ENCODE data around the gene PHKA2.
"Not testable (repeated sequence)": the region's sequence is repeated elsewhere in the genome, so short reads cannot be mapped to it uniquely, and the experiment has no call there.

Gene PHKA2

GRCh38 chrX:18997916-18998315 is 14.0 kb upstream of the PHKA2 start:
- Histone ChIP-seq H3K27me3 (ENCODE audit: low read depth, low read length) (no peaks in the 10 kb centered on the region), H3K4me3 (ENCODE audit: low read depth in 1 of 2, low read length in 2 of 2) (no peak overlapping the region), H3K36me3 (ENCODE audit: control insufficient read depth in 1 of 2, insufficient read depth in 2 of 2, low read length in 2 of 2) (no peaks in the 10 kb centered on the region), H3K9me3 (ENCODE audit: control insufficient read depth in 1 of 2, low read length in 2 of 2) (no peaks in the 10 kb centered on the region), H3K27ac (ENCODE audit: low read length) (no peak overlapping the region), H3K4me1 (ENCODE audit: control insufficient read depth in 1 of 2, insufficient read depth in 2 of 2, low read length in 2 of 2) (no peaks in the 10 kb centered on the region)

- Histone ChIP-seq H3K27ac (ENCODE audit: low read length) (no peak overlapping the region), H3K4me1 (ENCODE audit: control insufficient read depth in 1 of 2, insufficient read depth in 2 of 2, low read length in 2 of 2) (no peaks in the 10 kb centered on the region), H3K36me3 (ENCODE audit: control insufficient read depth in 1 of 2, insufficient read depth in 2 of 2, low read length in 2 of 2) (no peaks in the 10 kb centered on the region), H3K9me3 (ENCODE audit: control insufficient read depth in 1 of 2, low read length in 2 of 2) (no peaks in the 10 kb centered on the region), H3K4me3 (ENCODE audit: low read depth in 1 of 2, low read length in 2 of 2) (no peak overlapping the region), H3K27me3 (ENCODE audit: low read depth, low read length) (no peaks in the 10 kb centered on the region)
Observed at GRCh38 chrX:18996536-18996935, 12.6 kb upstream of the PHKA2 start.

DNA sequence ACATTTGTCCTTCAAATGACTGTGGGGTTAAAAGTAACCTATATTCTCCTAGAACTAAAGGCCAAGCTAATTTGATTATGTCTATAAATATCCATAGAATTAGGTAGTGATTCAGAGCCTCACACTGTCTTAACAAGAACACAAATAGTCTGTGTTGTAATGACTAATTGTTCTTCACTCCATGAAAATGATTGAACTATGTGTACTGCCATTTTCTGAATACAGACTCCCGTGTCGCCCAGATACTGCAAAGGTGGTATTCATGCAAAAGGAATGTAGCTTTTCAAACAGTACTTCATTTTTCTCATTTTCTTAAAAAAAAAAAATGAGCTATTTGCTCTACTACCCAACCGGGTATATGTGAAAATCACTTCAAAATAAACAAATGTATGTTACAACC is 11.3 kb upstream of the PHKA2 start:
- Histone ChIP-seq H3K4me1 (ENCODE audit: control insufficient read depth in 1 of 2, insufficient read depth in 2 of 2, low read length in 2 of 2) (no peaks in the 10 kb centered on the region), H3K27me3 (ENCODE audit: low read depth, low read length) (no peaks in the 10 kb centered on the region), H3K27ac (ENCODE audit: low read length) (no peak overlapping the region), H3K9me3 (ENCODE audit: control insufficient read depth in 1 of 2, low read length in 2 of 2) (no peaks in the 10 kb centered on the region), H3K4me3 (ENCODE audit: low read depth in 1 of 2, low read length in 2 of 2) (no peak overlapping the region), H3K36me3 (ENCODE audit: control insufficient read depth in 1 of 2, insufficient read depth in 2 of 2, low read length in 2 of 2) (no peaks in the 10 kb centered on the region)

DNA sequence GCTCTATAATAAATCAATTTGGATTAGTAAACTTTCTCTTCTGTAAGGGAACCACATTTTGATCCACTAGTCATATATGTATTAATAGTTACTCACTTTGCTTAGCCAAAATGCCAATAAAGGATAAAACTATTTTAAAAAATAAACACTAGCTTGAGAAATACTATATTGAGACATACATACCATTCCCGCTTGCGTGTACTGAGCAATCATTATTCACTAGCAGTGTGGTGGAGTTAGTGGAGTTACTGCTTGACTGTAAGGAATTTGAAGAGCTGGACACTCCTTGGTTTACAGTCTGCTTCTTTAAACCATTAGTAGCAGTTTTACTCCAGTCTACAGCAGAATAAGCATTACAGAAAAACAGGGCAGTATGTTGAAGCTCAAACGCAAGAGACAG is 10.8 kb upstream of the PHKA2 start:
- H3K4me3 ChIP-seq (ENCODE audit: low read depth in 1 of 2, low read length in 2 of 2): no peak overlapping the region
- no peak overlapping the region for H3K27ac ChIP-seq (ENCODE audit: low read length)
- H3K9me3 ChIP-seq (ENCODE audit: control insufficient read depth in 1 of 2, low read length in 2 of 2): no peaks in the 10 kb centered on the region
- no peaks in the 10 kb centered on the region for H3K4me1 ChIP-seq (ENCODE audit: control insufficient read depth in 1 of 2, insufficient read depth in 2 of 2, low read length in 2 of 2)
- H3K36me3 ChIP-seq (ENCODE audit: control insufficient read depth in 1 of 2, insufficient read depth in 2 of 2, low read length in 2 of 2): no peaks in the 10 kb centered on the region
- no peaks in the 10 kb centered on the region for H3K27me3 ChIP-seq (ENCODE audit: low read depth, low read length)

- H3K36me3 ChIP-seq (ENCODE audit: control insufficient read depth in 1 of 2, insufficient read depth in 2 of 2, low read length in 2 of 2): no peaks in the 10 kb centered on the region
- no peaks in the 10 kb centered on the region for H3K9me3 ChIP-seq (ENCODE audit: control insufficient read depth in 1 of 2, low read length in 2 of 2)
- H3K27ac ChIP-seq (ENCODE audit: low read length): no peak overlapping the region
- no peak overlapping the region for H3K4me3 ChIP-seq (ENCODE audit: low read depth in 1 of 2, low read length in 2 of 2)
- no peaks in the 10 kb centered on the region for H3K4me1 ChIP-seq (ENCODE audit: control insufficient read depth in 1 of 2, insufficient read depth in 2 of 2, low read length in 2 of 2)
- no peaks in the 10 kb centered on the region for H3K27me3 ChIP-seq (ENCODE audit: low read depth, low read length)
Observed at GRCh38 chrX:18992829-18993228, 8.9 kb upstream of the PHKA2 start.

GRCh38 chrX:18985186-18985435 is 1.2 kb upstream of the PHKA2 start:
- Histone ChIP-seq H3K4me3 (ENCODE audit: low read depth in 1 of 2, low read length in 2 of 2) (peak overlapping the region; percentile 72 to 74), H3K27ac (ENCODE audit: low read length) (peak overlapping the region; percentile 69), H3K4me1 (ENCODE audit: control insufficient read depth in 1 of 2, insufficient read depth in 2 of 2, low read length in 2 of 2) (peaks cover 0 to 12% of the 10 kb centered on the region in 2 donors), H3K36me3 (ENCODE audit: control insufficient read depth in 1 of 2, insufficient read depth in 2 of 2, low read length in 2 of 2) (no peaks in the 10 kb centered on the region), H3K9me3 (ENCODE audit: control insufficient read depth in 1 of 2, low read length in 2 of 2) (no peaks in the 10 kb centered on the region), H3K27me3 (ENCODE audit: low read depth, low read length) (no peaks in the 10 kb centered on the region)

GRCh38 chrX:18984381-18985185 is 669 bp upstream of the PHKA2 start:
- Histone ChIP-seq H3K27me3 (ENCODE audit: low read depth, low read length) (no peaks in the 10 kb centered on the region), H3K27ac (ENCODE audit: low read length) (peak overlapping the region; percentile 69)

DNA sequence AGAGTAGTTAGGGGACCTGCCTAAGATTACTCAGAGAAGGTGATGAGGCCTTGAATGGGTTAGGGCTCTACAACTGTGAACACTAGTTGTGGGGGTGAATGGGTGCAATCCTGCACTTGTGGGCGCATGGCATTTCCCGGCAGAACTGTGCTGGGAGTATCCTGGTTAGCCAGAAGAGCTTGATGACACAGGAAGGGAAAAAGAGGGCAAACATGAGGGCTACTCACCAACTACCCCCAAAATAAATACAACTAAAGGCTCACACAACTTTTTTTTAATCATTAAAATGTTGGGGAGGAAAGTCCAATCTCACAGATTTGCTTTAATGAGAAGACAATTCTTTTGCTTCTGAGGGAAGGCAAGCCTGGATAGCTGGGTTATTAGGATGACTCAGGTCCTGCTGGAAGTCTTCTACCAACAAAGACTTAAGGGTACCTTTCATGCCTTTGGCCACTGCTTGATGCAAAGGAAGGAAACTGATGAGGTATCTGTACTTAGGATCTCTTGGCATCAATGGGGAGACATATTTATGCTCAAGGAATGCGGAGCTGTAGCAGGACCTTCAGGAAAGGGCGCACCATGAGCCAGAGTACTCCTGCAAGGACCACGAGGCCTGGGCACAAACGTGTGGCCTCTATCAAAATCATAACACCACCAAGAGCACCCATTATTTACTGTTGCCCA is 2.6 kb downstream of the PHKA2 start:
- Histone ChIP-seq H3K4me1 (ENCODE audit: control insufficient read depth in 1 of 2, insufficient read depth in 2 of 2, low read length in 2 of 2) (peaks cover 0 to 12% of the 10 kb centered on the region in 2 donors), H3K9me3 (ENCODE audit: control insufficient read depth in 1 of 2, low read length in 2 of 2) (no peaks in the 10 kb centered on the region), H3K36me3 (ENCODE audit: control insufficient read depth in 1 of 2, insufficient read depth in 2 of 2, low read length in 2 of 2) (no peaks in the 10 kb centered on the region), H3K27me3 (ENCODE audit: low read depth, low read length) (no peaks in the 10 kb centered on the region), H3K27ac (ENCODE audit: low read length) (no peak overlapping the region), H3K4me3 (ENCODE audit: low read depth in 1 of 2, low read length in 2 of 2) (no peak overlapping the region)

More at GRCh38 chrX:18984381-18985185, 669 bp upstream of the PHKA2 start:
- Histone ChIP-seq H3K36me3 (ENCODE audit: control insufficient read depth in 1 of 2, insufficient read depth in 2 of 2, low read length in 2 of 2) (no peaks in the 10 kb centered on the region), H3K9me3 (ENCODE audit: control insufficient read depth in 1 of 2, low read length in 2 of 2) (no peaks in the 10 kb centered on the region), H3K4me1 (ENCODE audit: control insufficient read depth in 1 of 2, insufficient read depth in 2 of 2, low read length in 2 of 2) (peaks cover 0 to 12% of the 10 kb centered on the region in 2 donors), H3K4me3 (ENCODE audit: low read depth in 1 of 2, low read length in 2 of 2) (peak overlapping the region; percentile 72 to 74)

GRCh38 chrX:18980262-18980661 is 3.7 kb downstream of the PHKA2 start:
- not testable (repeated sequence) for H3K27ac ChIP-seq (ENCODE audit: low read length); H3K4me3 ChIP-seq (ENCODE audit: low read depth in 1 of 2, low read length in 2 of 2)

DNA sequence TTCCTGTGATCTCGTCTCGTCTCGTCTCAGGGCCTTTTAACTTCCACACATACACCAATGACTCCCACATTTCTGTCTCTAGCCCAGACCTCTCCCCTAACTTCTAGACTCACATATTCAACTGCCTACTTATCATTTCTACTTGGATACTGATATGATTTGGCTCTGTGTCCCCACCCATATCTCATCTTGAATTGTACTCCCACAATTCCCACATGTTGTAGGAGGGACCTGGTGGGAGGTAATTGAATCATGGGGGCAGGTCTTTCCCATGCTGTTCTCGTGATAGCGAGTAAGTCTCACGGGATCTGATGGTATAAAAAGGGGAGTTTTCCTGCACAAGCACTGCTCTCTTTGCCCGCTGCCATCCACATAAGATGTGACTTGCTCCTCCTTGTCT is 8.9 kb downstream of the PHKA2 start:
- no peaks in the 10 kb centered on the region for H3K36me3 ChIP-seq (ENCODE audit: control insufficient read depth in 1 of 2, insufficient read depth in 2 of 2, low read length in 2 of 2)

More at GRCh38 chrX:18980262-18980661, 3.7 kb downstream of the PHKA2 start:
- H3K9me3 ChIP-seq (ENCODE audit: control insufficient read depth in 1 of 2, low read length in 2 of 2); H3K27me3 ChIP-seq (ENCODE audit: low read depth, low read length); H3K4me1 ChIP-seq (ENCODE audit: control insufficient read depth in 1 of 2, insufficient read depth in 2 of 2, low read length in 2 of 2); H3K36me3 ChIP-seq (ENCODE audit: control insufficient read depth in 1 of 2, insufficient read depth in 2 of 2, low read length in 2 of 2): not testable (repeated sequence)

GRCh38 chrX:18973527-18974192 is 10.3 kb downstream of the PHKA2 start:
- H3K4me1 ChIP-seq (ENCODE audit: control insufficient read depth in 1 of 2, insufficient read depth in 2 of 2, low read length in 2 of 2): no peaks in the 10 kb centered on the region
- H3K36me3 ChIP-seq (ENCODE audit: control insufficient read depth in 1 of 2, insufficient read depth in 2 of 2, low read length in 2 of 2): no peaks in the 10 kb centered on the region
- no peaks in the 10 kb centered on the region for H3K9me3 ChIP-seq (ENCODE audit: control insufficient read depth in 1 of 2, low read length in 2 of 2)
- no peaks in the 10 kb centered on the region for H3K27me3 ChIP-seq (ENCODE audit: low read depth, low read length)
- no peak overlapping the region for H3K27ac ChIP-seq (ENCODE audit: low read length)
- no peak overlapping the region for H3K4me3 ChIP-seq (ENCODE audit: low read depth in 1 of 2, low read length in 2 of 2)

More for the DNA sequence above, 8.9 kb downstream of the PHKA2 start:
- no peaks in the 10 kb centered on the region for H3K4me1 ChIP-seq (ENCODE audit: control insufficient read depth in 1 of 2, insufficient read depth in 2 of 2, low read length in 2 of 2)
- H3K27me3 ChIP-seq (ENCODE audit: low read depth, low read length): no peaks in the 10 kb centered on the region
- no peak overlapping the region for H3K27ac ChIP-seq (ENCODE audit: low read length)
- H3K4me3 ChIP-seq (ENCODE audit: low read depth in 1 of 2, low read length in 2 of 2): no peak overlapping the region
- H3K9me3 ChIP-seq (ENCODE audit: control insufficient read depth in 1 of 2, low read length in 2 of 2): no peaks in the 10 kb centered on the region

Data from muscle layer of duodenum (tissue), 2 donors.